ENCODE results near the gene KRT75.

- TF ChIP-seq TAF15 (IDR thresholded peaks at IDR 0.05; ENCODE audit: low read depth, low read length, poor library complexity, severe bottlenecking) (no peak), ZNF468 (CRISPR knock-in tag; IDR thresholded peaks at IDR 0.05) (no peak), SNRNP70 (IDR thresholded peaks at IDR 0.05; ENCODE audit: low read depth, low read length) (no peak), ZNF772 (CRISPR knock-in tag; IDR thresholded peaks at IDR 0.05) (no peak), CTCF (CRISPR knock-in tag; IDR thresholded peaks at IDR 0.05) (no peak), ZBTB43 (CRISPR knock-in tag; conservative IDR thresholded peaks at IDR 0.05) (no peak)
Measured at GRCh38 chr12:52416795-52417194, 17.4 kb downstream of the KRT75 start.
